Mononuclear cell (primary cell): ENCODE measurements around the gene BTBD9. TPM values are rescaled to one million over a fixed set of nuclear protein-coding genes. Genes with fewer than 3 reads are reported as not detected.
"Not testable (repeated sequence)": the region's sequence is repeated elsewhere in the genome, so short reads cannot be mapped to it uniquely, and the experiment has no call there.

Source experiments
- H3K27me3 ChIP-seq: 2 replicates; pipeline ENCODE4 v1.6.0; 2011; ENCODE audit warnings: low read length, control low read depth; ENCODE audit not compliant: insufficient read depth
- H3K4me1 ChIP-seq: 2 replicates; pipeline ENCODE4 v1.5.1; 2011; ENCODE audit warnings: mild to moderate bottlenecking, low read length, control low read depth; ENCODE audit not compliant: insufficient read depth
- H3K4me3 ChIP-seq: 2 replicates; pipeline ENCODE4 v1.5.1; 2011; ENCODE audit warnings: mild to moderate bottlenecking, low read length, moderate library complexity
- H3K9me3 ChIP-seq: 2 replicates; pipeline ENCODE4 v1.5.1; 2011; ENCODE audit warnings: low read depth, mild to moderate bottlenecking, control low read depth, low read length
- total RNA-seq: library from RNA; depleted of rRNA; stranded (reverse); fragments of >200 nt; gene quantifications from one replicate; pipeline ENCODE4 v1.2.3, GENCODE V29; 2012

Gene BTBD9
- total RNA-seq, 1 donor: 93.7 TPM

- Histone ChIP-seq H3K4me1 (no peaks in the 10 kb centered on the region), H3K9me3 (no peaks in the 10 kb centered on the region), H3K27me3 (no peaks in the 10 kb centered on the region), H3K4me3 (no peak overlapping the region)
Observed at GRCh38 chr6:38352636-38353035, 287.1 kb downstream of the BTBD9 start.

GRCh38 chr6:38350942-38351341 is 288.8 kb downstream of the BTBD9 start:
- H3K9me3 ChIP-seq: no peaks in the 10 kb centered on the region
- no peaks in the 10 kb centered on the region for H3K4me1 ChIP-seq
- no peaks in the 10 kb centered on the region for H3K27me3 ChIP-seq
- H3K4me3 ChIP-seq: no peak overlapping the region

- Histone ChIP-seq H3K4me1 (no peaks in the 10 kb centered on the region), H3K4me3 (no peak overlapping the region), H3K9me3 (no peaks in the 10 kb centered on the region), H3K27me3 (no peaks in the 10 kb centered on the region)
Observed at GRCh38 chr6:38350220-38350619, 289.5 kb downstream of the BTBD9 start.

- Histone ChIP-seq H3K4me1 (no peaks in the 10 kb centered on the region), H3K9me3 (no peaks in the 10 kb centered on the region), H3K4me3 (no peak overlapping the region), H3K27me3 (no peaks in the 10 kb centered on the region)
Observed at GRCh38 chr6:38349795-38350194, 289.9 kb downstream of the BTBD9 start.

- Histone ChIP-seq H3K9me3 (no peaks in the 10 kb centered on the region), H3K4me3 (no peak overlapping the region), H3K4me1 (no peaks in the 10 kb centered on the region), H3K27me3 (no peaks in the 10 kb centered on the region)
Observed at GRCh38 chr6:38349221-38349620, 290.5 kb downstream of the BTBD9 start.

- no peaks in the 10 kb centered on the region for H3K27me3 ChIP-seq
- no peaks in the 10 kb centered on the region for H3K4me1 ChIP-seq
- H3K4me3 ChIP-seq: no peak overlapping the region
- H3K9me3 ChIP-seq: no peaks in the 10 kb centered on the region
Observed at GRCh38 chr6:38348371-38348770, 291.4 kb downstream of the BTBD9 start.

- H3K27me3 ChIP-seq, H3K4me1 ChIP-seq, H3K9me3 ChIP-seq, H3K4me3 ChIP-seq: not testable (repeated sequence)
Observed at GRCh38 chr6:38347829-38348228, 291.9 kb downstream of the BTBD9 start.

- no peaks in the 10 kb centered on the region for H3K9me3 ChIP-seq
- H3K4me3 ChIP-seq: no peak overlapping the region
- H3K27me3 ChIP-seq: no peaks in the 10 kb centered on the region
- H3K4me1 ChIP-seq: no peaks in the 10 kb centered on the region
Observed at GRCh38 chr6:38346291-38347079, 293.2 kb downstream of the BTBD9 start.

DNA sequence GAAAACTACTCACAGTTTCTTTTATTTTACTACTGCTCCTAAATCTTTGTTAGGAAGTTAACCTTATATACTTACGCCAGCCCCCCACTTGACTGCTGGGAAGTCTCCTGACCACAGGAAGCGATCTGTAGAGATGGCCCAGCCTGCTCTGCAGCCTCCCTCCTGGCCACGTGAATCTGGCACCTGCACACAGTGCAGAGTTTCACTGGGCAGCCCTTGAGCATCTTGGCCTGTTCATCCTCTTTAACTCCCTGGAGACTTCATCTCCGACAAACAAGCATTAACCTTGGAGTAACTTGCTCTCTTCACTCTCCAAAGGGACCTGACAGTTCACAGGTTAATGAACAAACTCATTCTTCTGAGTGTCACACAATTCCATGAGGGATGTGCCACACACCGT is 294.1 kb downstream of the BTBD9 start:
- H3K4me3 ChIP-seq: no peak overlapping the region
- H3K4me1 ChIP-seq: no peaks in the 10 kb centered on the region
- H3K27me3 ChIP-seq: no peaks in the 10 kb centered on the region
- no peaks in the 10 kb centered on the region for H3K9me3 ChIP-seq

GRCh38 chr6:38341496-38341895 is 298.2 kb downstream of the BTBD9 start:
- Histone ChIP-seq H3K4me3 (no peak overlapping the region), H3K4me1 (no peaks in the 10 kb centered on the region), H3K27me3 (no peaks in the 10 kb centered on the region), H3K9me3 (no peaks in the 10 kb centered on the region)

DNA sequence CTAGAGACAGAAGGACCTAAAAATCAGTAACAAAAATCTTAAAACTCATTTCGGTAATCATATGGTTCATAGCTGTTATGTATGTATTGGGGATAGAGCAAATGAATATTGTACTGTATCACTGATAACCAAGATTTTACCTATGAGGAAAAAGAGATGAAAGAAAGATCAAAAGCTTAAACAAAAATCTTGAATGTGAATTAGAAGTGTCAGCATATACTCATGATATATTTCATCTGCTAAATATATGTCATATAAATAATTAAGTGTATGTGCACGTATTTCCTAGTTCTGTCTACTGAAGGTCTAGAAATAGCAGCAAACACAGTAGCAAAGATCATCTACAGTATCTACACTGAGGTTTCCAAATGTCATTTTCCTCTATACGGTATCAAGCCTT is 299.8 kb downstream of the BTBD9 start:
- no peak overlapping the region for H3K4me3 ChIP-seq

DNA sequence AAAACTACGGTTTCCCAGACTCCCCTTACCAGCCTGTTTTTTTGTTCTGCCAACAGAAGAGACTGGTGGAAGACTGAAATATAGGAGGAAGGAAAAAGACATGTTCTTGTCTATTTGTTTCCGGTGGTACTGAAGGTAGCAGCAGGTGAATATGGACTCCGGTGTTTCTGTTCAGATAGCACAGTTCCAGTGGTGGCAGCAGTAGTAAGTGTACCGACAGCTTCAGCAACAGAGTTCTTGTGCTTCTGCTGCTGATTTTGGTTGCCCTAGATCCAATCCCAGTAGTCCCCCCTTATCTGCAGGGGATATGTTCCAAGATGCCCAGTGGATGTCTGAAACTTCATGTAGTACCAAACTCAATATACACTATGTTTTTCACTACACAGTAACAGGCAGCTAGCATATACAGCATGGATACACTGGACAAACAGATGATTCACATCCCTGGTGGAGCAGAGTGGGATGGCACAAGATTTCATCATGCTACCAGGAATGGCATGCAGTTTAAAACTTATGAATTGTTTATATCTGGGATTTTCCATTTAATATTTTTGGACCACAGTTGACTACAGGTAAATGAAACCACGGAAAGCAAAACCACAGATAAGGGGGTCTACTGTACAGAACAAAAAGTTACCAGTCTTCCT is 301.8 kb downstream of the BTBD9 start:
- Histone ChIP-seq H3K9me3 (peaks cover 6% of the 10 kb centered on the region), H3K27me3 (no peaks in the 10 kb centered on the region), H3K4me3 (no peak overlapping the region), H3K4me1 (no peaks in the 10 kb centered on the region)

More for the DNA sequence above, 299.8 kb downstream of the BTBD9 start:
- Histone ChIP-seq H3K9me3 (no peaks in the 10 kb centered on the region), H3K4me1 (no peaks in the 10 kb centered on the region), H3K27me3 (no peaks in the 10 kb centered on the region)

- H3K4me1 ChIP-seq: no peaks in the 10 kb centered on the region
- H3K9me3 ChIP-seq: peaks cover 6% of the 10 kb centered on the region
- H3K27me3 ChIP-seq: no peaks in the 10 kb centered on the region
- no peak overlapping the region for H3K4me3 ChIP-seq
Observed at GRCh38 chr6:38336922-38337321, 302.8 kb downstream of the BTBD9 start.

DNA sequence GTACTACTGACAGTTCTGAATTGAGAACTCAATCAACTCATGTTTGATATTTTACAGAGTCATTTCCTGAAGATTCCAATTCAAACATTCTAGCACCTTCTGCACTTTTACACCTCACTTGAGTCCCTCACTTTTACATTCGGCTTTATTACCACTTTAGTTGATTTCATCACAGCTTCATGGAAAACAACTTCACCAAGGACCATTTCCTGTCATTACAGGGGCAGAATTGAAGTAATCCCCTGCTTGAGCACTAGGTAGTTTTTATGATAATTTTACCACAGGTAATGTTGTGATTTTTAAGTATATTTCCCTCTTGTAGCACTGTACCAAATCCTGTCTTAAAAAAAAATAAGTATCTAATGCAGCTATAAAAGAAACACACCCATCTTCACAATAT is 312.9 kb downstream of the BTBD9 start:
- Histone ChIP-seq H3K4me3 (no peak overlapping the region), H3K27me3 (no peaks in the 10 kb centered on the region), H3K4me1 (no peaks in the 10 kb centered on the region), H3K9me3 (no peaks in the 10 kb centered on the region)

GRCh38 chr6:38323216-38323615 is 316.5 kb downstream of the BTBD9 start:
- H3K27me3 ChIP-seq: no peaks in the 10 kb centered on the region
- H3K4me3 ChIP-seq: no peak overlapping the region

GRCh38 chr6:38322138-38322537 is 317.6 kb downstream of the BTBD9 start:
- H3K4me3 ChIP-seq: no peak overlapping the region
- no peaks in the 10 kb centered on the region for H3K27me3 ChIP-seq
- H3K4me1 ChIP-seq: no peaks in the 10 kb centered on the region
- no peaks in the 10 kb centered on the region for H3K9me3 ChIP-seq

More at GRCh38 chr6:38323216-38323615, 316.5 kb downstream of the BTBD9 start:
- no peaks in the 10 kb centered on the region for H3K4me1 ChIP-seq
- H3K9me3 ChIP-seq: no peaks in the 10 kb centered on the region
